Activated T-helper 1 cell treated with anti-CD3 and anti-CD28 coated beads, Interleukin-12 subunit alpha, Interleukin-12 subunit beta, Interleukin-2, Interleukin-4 antibody, amounts not matched to agents 30 ng/mL and 10 ng/mL and 1 ng/mL, durations not matched to agents 14 hours and 24 hours and 36 hours (primary cell): ENCODE results near the gene METRNL. TPM values are rescaled to one million over a fixed set of nuclear protein-coding genes. Genes with fewer than 3 reads are reported as not detected.

Experiments used
- DNase-seq: peaks from one replicate; pipeline ENCODE4 v3.0.0; 2021; ENCODE audit warnings: low spot score
- H3K27ac Mint-ChIP-seq: one replicate; pipeline ENCODE4 v1.8.0; 2021; ENCODE audit warnings: mild to moderate bottlenecking, mixed read lengths
- H3K27me3 Mint-ChIP-seq: one replicate; pipeline ENCODE4 v1.8.0; 2022; ENCODE audit warnings: mild to moderate bottlenecking, moderate library complexity, mixed read lengths; ENCODE audit not compliant: insufficient read depth
- H3K36me3 Mint-ChIP-seq: one replicate; pipeline ENCODE4 v1.8.0; 2021; ENCODE audit warnings: low read depth, mixed read lengths
- H3K4me1 Mint-ChIP-seq: one replicate; pipeline ENCODE4 v1.8.0; 2021; ENCODE audit warnings: low read depth, mixed read lengths
- H3K4me3 Mint-ChIP-seq: one replicate; pipeline ENCODE4 v1.8.0; 2021; ENCODE audit warnings: mild to moderate bottlenecking, moderate library complexity, mixed read lengths
- H3K9me3 Mint-ChIP-seq: one replicate; pipeline ENCODE4 v1.8.0; 2021; ENCODE audit warnings: mixed read lengths
- intact Hi-C: fragments of 100-400 bp; cut with micrococcal nuclease; formaldehyde crosslinking; loops from one replicate; pipeline ENCODE4 v1.15.1; 2024
- total RNA-seq: library from RNA; stranded (reverse); gene quantifications from 2 replicates; pipeline ENCODE4 v1.2.3, GENCODE V29; 2022

Gene METRNL
- total RNA-seq, 1 donor from 2014 or later = 31.1 TPM

GRCh38 chr17:83088451-83088850 lies 9.0 kb downstream of the METRNL start:
- H3K27me3 Mint-ChIP-seq = no peaks in the 10 kb centered on the region

GRCh38 chr17:83088909-83089308 lies 9.5 kb downstream of the METRNL start:
- Mint-ChIP-seq H3K9me3 (no peaks in the 10 kb centered on the region), H3K4me3 (no peak overlapping the region), H3K27ac (no peak overlapping the region), H3K4me1 (peaks cover 16% of the 10 kb centered on the region), H3K27me3 (no peaks in the 10 kb centered on the region), H3K36me3 (peaks cover 11% of the 10 kb centered on the region)
- DNase-seq = no peak
- intact Hi-C loops = loop anchor here (5.0 kb wide), 1 partner anchor 33 kb away; no protein-coding TSS in a partner anchor

More at GRCh38 chr17:83088451-83088850, 9.0 kb downstream of the METRNL start:
- DNase-seq = no peak
- intact Hi-C loops = loop anchor here (5.0 kb wide), 1 partner anchor 34 kb away; no protein-coding TSS in a partner anchor
- H3K27ac Mint-ChIP-seq = no peak overlapping the region
- H3K9me3 Mint-ChIP-seq = no peaks in the 10 kb centered on the region
- H3K36me3 Mint-ChIP-seq = peaks cover 10% of the 10 kb centered on the region
- H3K4me3 Mint-ChIP-seq = no peak overlapping the region
- peaks cover 20% of the 10 kb centered on the region for H3K4me1 Mint-ChIP-seq

GRCh38 chr17:83089328-83090132 lies 10.1 kb downstream of the METRNL start:
- intact Hi-C loops = loop anchor here (5.0 kb wide), 1 partner anchor 33 kb away; no protein-coding TSS in a partner anchor
- no peak overlapping the region for H3K4me3 Mint-ChIP-seq
- DNase-seq = no peak
- no peak overlapping the region for H3K27ac Mint-ChIP-seq
- no peaks in the 10 kb centered on the region for H3K27me3 Mint-ChIP-seq
- peaks cover 11% of the 10 kb centered on the region for H3K36me3 Mint-ChIP-seq
- H3K9me3 Mint-ChIP-seq = no peaks in the 10 kb centered on the region
- peaks cover 10% of the 10 kb centered on the region for H3K4me1 Mint-ChIP-seq

DNA sequence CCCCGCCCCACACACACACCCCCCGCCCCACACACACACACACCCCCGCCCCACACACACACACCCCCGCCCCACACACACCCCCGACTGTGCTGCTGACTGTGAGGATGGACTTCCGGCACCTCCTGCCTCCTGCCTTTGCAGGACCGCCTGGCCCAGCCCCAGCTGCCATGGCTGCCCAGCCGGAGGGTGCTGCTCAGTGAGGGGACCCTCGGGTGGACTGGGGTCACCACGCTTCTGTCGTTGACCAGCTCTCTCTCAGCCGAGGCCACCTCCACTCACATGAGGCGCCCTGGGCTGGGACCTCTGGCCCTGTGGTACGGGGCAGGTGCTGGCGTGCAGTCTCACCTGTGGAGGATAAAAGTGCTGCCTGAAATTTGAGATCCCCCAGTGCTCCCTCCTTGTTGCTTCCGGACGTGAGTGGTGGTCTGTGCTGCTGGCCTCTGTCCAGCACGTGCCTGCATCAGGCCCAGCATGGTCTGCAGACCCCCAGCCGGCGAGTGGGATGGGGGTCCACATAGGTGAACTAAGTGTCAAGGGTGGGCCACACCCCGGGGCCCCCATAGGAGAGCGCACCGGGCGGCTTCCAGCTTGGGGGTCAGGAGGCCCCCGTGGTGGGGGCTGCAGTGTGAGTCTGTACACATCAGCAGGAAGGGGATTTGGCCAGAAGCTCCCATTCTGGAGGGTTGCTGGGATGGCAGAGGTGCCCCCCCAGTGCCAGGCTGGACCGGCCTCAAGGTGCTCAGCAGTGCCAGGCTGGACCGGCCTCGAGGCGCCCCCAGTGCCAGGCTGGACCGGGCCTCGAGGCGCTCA lies 11.2 kb downstream of the METRNL start:
- no peak overlapping the region for H3K4me3 Mint-ChIP-seq
- H3K9me3 Mint-ChIP-seq = no peaks in the 10 kb centered on the region
- DNase-seq = no peak
- H3K4me1 Mint-ChIP-seq = peaks cover 10% of the 10 kb centered on the region
- H3K27ac Mint-ChIP-seq = no peak overlapping the region
- no peaks in the 10 kb centered on the region for H3K27me3 Mint-ChIP-seq
- H3K36me3 Mint-ChIP-seq = peaks cover 8% of the 10 kb centered on the region
- intact Hi-C loops = no loop called here

DNA sequence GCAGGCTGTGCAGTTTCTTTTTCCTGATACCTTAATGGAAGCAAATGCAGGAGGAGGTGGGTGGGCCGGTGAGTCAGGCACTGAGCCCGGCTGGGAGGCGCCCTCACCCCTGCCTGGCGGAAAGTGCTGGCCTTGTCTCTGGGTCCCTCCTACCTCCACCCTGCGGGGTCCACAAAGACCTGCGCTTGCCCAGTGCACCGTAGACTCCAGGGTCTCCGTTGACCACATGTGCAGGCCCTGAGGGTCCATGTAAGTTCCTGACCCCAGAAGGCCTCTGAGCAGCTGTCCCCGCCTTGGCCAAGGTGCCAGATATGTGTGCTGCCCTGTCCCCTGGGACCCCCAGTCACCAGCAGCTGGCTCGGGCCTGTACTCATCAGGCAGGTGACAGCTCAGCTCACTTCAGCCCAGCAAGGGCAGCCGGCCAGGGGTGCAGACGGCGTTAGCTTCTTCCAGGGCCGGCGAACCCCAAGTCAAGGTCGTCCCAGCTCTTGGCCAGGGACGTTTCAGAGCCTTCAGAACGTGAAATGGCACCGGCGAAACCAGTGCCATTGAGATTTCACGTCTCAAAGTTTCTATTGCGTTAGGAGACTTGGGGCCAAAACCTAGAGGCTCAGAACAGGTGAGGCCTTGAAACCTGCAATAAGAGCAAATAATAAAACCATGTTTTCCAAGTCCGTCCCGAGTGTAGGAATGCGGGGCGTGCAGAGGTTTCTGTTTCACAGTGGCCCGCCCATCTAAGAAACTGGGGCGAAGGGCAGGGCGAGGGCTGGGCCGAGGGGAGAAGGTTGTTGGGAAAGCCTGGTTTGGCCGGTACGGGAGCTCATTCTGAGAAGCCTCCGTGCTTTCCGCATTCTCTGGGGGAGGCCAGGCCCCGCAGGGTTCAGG lies 12.1 kb downstream of the METRNL start:
- Mint-ChIP-seq H3K27me3 (no peaks in the 10 kb centered on the region), H3K9me3 (no peaks in the 10 kb centered on the region), H3K27ac (no peak overlapping the region), H3K4me1 (peaks cover 2% of the 10 kb centered on the region), H3K4me3 (no peak overlapping the region), H3K36me3 (peaks cover 6% of the 10 kb centered on the region)
- intact Hi-C loops = no loop called here
- no peak for DNase-seq

DNA sequence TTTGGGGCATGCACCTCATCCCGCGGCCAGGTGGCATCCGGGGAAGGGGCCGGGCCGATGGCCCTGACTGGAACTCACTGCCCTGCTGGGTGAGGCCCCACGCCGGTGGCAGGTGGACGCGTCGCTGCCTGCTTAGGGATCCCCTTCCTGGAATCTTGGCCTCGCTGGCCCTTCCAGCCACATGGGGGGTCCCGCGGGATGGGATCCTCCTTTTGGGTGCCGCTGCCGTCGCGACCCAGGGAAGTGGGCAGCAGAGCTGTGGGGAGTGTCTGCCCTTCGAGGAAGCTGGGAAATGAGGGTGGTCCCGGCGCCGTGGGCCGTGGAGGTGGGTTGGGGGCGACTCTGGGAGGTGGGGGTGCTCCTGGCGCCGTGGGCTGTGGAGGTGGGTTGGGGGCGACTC lies 12.8 kb downstream of the METRNL start:
- no peaks in the 10 kb centered on the region for H3K27me3 Mint-ChIP-seq

GRCh38 chr17:83092931-83093330 lies 13.5 kb downstream of the METRNL start:
- Mint-ChIP-seq H3K36me3 (peaks cover 4% of the 10 kb centered on the region), H3K9me3 (no peaks in the 10 kb centered on the region), H3K27me3 (no peaks in the 10 kb centered on the region), H3K27ac (no peak overlapping the region), H3K4me1 (no peaks in the 10 kb centered on the region), H3K4me3 (no peak overlapping the region)
- DNase-seq = no peak
- intact Hi-C loops = no loop called here

More for the DNA sequence above, 12.8 kb downstream of the METRNL start:
- Mint-ChIP-seq H3K4me1 (no peaks in the 10 kb centered on the region), H3K27ac (no peak overlapping the region), H3K4me3 (no peak overlapping the region), H3K36me3 (peaks cover 4% of the 10 kb centered on the region), H3K9me3 (no peaks in the 10 kb centered on the region)
- intact Hi-C loops = no loop called here
- DNase-seq = no peak

DNA sequence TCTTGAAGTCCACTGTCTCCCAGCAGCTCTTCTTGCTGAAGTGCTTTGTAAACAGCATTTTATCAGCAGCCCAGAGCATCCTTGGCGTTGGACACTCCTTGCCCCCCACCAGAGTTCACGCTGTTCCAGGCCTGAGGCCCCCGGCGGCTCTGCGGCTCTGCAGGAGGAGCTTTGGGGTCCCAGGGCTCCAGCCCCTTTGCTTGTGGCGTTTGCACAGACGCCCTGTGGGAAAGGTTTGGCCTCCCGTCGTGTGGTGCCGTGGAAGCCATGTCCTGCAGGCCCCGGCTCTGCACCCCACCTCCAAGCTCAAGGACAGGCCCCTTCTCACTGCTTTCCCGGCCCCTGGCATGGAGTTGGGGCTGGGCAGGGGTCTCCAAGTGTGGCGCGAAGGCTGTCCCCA lies 14.1 kb downstream of the METRNL start:
- Mint-ChIP-seq H3K36me3 (peaks cover 4% of the 10 kb centered on the region), H3K4me1 (no peaks in the 10 kb centered on the region), H3K27ac (no peak overlapping the region), H3K27me3 (no peaks in the 10 kb centered on the region), H3K9me3 (no peaks in the 10 kb centered on the region), H3K4me3 (no peak overlapping the region)
- DNase-seq = no peak
- intact Hi-C loops = no loop called here

DNA sequence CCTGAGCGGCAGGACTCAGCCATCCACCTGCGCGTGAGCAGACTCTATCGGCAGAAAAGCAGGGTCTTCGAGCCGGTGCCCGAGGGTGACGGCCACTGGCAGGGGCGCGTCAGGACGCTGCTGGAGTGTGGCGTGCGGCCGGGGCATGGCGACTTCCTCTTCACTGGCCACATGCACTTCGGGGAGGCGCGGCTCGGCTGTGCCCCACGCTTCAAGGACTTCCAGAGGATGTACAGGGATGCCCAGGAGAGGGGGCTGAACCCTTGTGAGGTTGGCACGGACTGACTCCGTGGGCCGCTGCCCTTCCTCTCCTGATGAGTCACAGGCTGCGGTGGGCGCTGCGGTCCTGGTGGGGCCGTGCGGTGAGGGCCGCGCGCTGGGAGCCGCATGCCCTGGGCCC lies 14.9 kb downstream of the METRNL start:
- Mint-ChIP-seq H3K9me3 (no peaks in the 10 kb centered on the region), H3K4me1 (no peaks in the 10 kb centered on the region), H3K36me3 (peaks cover 4% of the 10 kb centered on the region), H3K27ac (no peak overlapping the region), H3K27me3 (no peaks in the 10 kb centered on the region), H3K4me3 (no peak overlapping the region)
- DNase-seq = no peak
- intact Hi-C loops = no loop called here

- peaks cover 4% of the 10 kb centered on the region for H3K36me3 Mint-ChIP-seq
- H3K4me1 Mint-ChIP-seq = no peaks in the 10 kb centered on the region
- H3K9me3 Mint-ChIP-seq = no peaks in the 10 kb centered on the region
- DNase-seq = no peak
- peaks cover 1% of the 10 kb centered on the region for H3K27me3 Mint-ChIP-seq
- H3K4me3 Mint-ChIP-seq = no peak overlapping the region
- intact Hi-C loops = no loop called here
- H3K27ac Mint-ChIP-seq = no peak overlapping the region
These were observed 15.6 kb downstream of the METRNL start for GRCh38 chr17:83095016-83095415.

DNA sequence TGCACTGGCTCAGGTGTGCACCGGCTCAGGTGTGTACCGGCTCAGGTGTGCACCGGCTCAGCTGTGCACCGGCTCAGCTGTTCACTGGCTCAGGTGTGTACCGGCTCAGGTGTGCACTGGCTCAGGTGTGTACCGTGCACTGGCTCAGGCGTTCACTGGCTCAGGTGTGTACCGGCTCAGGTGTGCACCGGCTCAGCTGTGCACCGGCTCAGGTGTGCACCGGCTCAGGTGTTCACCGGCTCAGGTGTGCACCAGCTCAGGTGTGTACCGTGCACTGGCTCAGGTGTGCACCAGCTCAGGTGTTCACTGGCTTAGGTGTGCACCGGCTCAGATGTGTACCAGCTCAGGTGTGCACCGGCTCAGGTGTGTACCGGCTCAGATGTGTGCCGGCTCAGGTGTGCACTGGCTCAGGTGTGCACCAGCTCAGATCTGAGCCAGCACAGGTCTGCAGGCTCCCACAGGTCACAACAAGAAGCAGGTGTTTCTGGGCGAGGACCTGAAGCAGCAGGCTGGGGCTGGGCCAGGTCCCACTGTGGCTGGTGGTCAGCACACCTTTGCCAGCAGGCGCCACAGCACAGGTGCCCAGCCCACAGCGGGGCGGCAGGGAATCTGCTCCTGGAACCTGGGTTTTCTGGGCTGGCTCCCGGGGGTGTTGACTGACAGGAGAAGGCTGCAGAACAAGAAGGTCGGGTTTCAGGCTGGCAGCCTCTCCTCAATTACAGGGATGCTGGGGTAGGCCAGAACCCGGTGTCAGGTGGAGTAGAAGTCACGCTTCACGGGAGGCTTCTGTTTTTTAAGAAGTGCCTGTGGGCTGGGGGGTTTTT lies 17.2 kb downstream of the METRNL start:
- Mint-ChIP-seq H3K27me3 (peaks cover 6% of the 10 kb centered on the region), H3K4me3 (no peak overlapping the region), H3K36me3 (peaks cover 2% of the 10 kb centered on the region), H3K4me1 (no peaks in the 10 kb centered on the region), H3K9me3 (no peaks in the 10 kb centered on the region), H3K27ac (no peak overlapping the region)
- DNase-seq = no peak
- intact Hi-C loops = no loop called here

DNA sequence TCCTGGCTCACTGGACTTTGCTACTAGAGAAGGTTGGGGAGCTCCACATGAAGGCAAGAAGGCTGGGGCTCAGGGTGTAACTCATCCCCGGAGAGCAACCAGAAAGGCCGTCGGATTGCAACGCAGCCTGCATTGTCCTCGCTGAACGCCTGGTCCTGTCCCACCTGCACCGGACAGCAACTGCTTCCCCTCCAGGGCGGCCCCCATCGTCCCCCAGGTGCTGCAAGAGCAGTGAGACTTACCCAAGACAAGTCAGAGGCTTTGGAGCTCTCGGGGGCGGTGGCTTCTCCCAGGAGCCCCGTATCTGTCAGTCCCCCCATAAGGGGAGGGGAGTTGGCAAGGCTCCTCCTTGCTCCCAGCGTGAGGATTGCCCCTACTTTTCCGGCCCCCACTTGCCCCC lies 18.4 kb downstream of the METRNL start:
- intact Hi-C loops = no loop called here
- DNase-seq = no peak
- no peak overlapping the region for H3K27ac Mint-ChIP-seq
- no peaks in the 10 kb centered on the region for H3K9me3 Mint-ChIP-seq
- H3K27me3 Mint-ChIP-seq = peaks cover 6% of the 10 kb centered on the region
- H3K36me3 Mint-ChIP-seq = peaks cover 2% of the 10 kb centered on the region
- H3K4me3 Mint-ChIP-seq = no peak overlapping the region
- no peaks in the 10 kb centered on the region for H3K4me1 Mint-ChIP-seq
